ENCODE results near the gene P2RY12.

DNA sequence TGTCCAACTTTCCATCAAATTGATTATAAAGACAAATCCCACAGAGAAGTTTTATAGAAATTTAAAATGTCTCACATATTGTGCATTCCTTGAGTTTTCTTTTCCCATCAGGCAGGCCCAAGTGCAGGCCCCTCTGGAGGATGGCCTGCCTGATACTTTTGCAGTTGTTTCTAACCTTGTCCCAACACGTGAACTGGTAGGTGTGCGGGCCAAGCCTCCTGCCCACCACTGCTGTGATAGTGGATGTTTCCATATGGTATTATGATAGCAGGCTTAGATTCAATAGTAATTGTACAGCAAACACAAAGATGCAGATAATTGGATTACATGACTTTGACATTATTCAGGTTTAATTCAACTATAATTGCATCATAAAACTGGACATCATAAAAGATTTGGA is 1.4 kb downstream of the P2RY12 start:
- no peak for TF ChIP-seq CREB1 (IDR thresholded peaks at IDR 0.05)
- TF ChIP-seq, protein P1, sequence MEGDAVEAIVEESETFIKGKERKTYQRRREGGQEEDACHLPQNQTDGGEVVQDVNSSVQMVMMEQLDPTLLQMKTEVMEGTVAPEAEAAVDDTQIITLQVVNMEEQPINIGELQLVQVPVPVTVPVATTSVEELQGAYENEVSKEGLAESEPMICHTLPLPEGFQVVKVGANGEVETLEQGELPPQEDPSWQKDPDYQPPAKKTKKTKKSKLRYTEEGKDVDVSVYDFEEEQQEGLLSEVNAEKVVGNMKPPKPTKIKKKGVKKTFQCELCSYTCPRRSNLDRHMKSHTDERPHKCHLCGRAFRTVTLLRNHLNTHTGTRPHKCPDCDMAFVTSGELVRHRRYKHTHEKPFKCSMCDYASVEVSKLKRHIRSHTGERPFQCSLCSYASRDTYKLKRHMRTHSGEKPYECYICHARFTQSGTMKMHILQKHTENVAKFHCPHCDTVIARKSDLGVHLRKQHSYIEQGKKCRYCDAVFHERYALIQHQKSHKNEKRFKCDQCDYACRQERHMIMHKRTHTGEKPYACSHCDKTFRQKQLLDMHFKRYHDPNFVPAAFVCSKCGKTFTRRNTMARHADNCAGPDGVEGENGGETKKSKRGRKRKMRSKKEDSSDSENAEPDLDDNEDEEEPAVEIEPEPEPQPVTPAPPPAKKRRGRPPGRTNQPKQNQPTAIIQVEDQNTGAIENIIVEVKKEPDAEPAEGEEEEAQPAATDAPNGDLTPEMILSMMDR (IDR thresholded peaks at IDR 0.05; ENCODE audit: control extremely low read depth in 1 of 3, insufficient read depth in 1 of 3, low read depth in 1 of 3, low read length in 3 of 3) = no peak
- TF ChIP-seq RFX5 (IDR thresholded peaks at IDR 0.05; ENCODE audit: borderline replicate concordance, low read depth, low read length) = no peak
- no peak for TF ChIP-seq CEBPB (IDR thresholded peaks at IDR 0.05; ENCODE audit: low read depth, low read length)

Measured in H1 (cell line).